GM23338 (cell line): ENCODE measurements around the gene GNB4.

Experiments
- EZH2 ChIP-seq: fragments of 200-600 bp; sonication (generic); IDR thresholded peaks from one replicate; pipeline ENCODE4 v1.8.0; 2017; ENCODE audit warnings: antibody characterized with exemption, mild to moderate bottlenecking, low read depth; ENCODE audit not compliant: unreplicated experiment
- JUNB ChIP-seq: IDR thresholded peaks from one replicate; pipeline ENCODE4 v1.6.1; 2016; ENCODE audit warnings: antibody characterized with exemption; ENCODE audit not compliant: unreplicated experiment

DNA sequence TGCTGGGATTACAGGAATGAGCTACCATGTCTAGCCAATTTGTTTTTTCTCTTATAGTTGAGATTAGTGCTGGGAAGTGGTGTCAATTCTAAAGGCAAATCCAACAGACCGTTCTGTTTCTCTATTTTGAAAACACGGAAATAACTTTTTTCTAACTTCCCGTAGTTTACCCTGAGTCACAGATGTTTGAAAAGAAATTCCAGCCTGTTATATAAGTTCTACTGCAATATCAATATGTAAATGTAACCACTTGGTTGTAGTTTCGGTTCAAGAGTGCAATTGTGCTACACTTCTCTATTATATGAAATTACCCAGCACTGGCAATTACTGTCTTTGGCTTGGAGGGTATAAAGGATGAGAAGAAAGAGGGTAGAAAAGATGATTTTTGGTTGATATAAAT, 22.3 kb upstream of the GNB4 start:
- TF ChIP-seq JUNB (no peak), EZH2 (no peak)
